ENCODE results near the gene RAB31.

- TF ChIP-seq CTCF (IDR thresholded peaks at IDR 0.05) (no peak), POLR2A (IDR thresholded peaks at IDR 0.05) (no peak), EP300 (IDR thresholded peaks at IDR 0.05) (no peak), POLR2AphosphoS5 (IDR thresholded peaks at IDR 0.05) (no peak)
Observed at GRCh38 chr18:9701609-9702349, 6.3 kb upstream of the RAB31 start.
